AG04449 (cell line): Measurements from ENCODE around the gene RAB40B.

ENCODE experiments used
- CTCF ChIA-PET: fragments of 350-600 bp; formaldehyde crosslinking; extraction: SDS; loops from one replicate; lab custom pipeline; 2021; ENCODE audit warnings: antibody characterized with exemption; lab: Yijun Ruan, JAX
- POLR2A ChIA-PET: fragments of 400-600, 350-600 bp; formaldehyde crosslinking; extraction: SDS; loops from one replicate; lab custom pipeline; 2020; ENCODE audit warnings: antibody characterized with exemption, inconsistent platforms; lab: Yijun Ruan, JAX
- DNase-seq: peaks from one replicate; pipeline ENCODE4 v3.0.0-alpha.2; 2010; ENCODE audit warnings: low read depth, low spot score
- H3K4me3 ChIP-seq: 2 replicates; pipeline ENCODE4 v1.5.1; 2011; ENCODE audit warnings: low read depth, mild to moderate bottlenecking, control low read depth, low read length
- TF ChIP-seq, protein P1 (sequence below): IDR thresholded peaks from one replicate; pipeline ENCODE4 v1.5.1; 2011; ENCODE audit warnings: mild to moderate bottlenecking, moderate library complexity, low read length, control low read depth, inconsistent platforms; ENCODE audit not compliant: insufficient read depth; ENCODE audit errors: missing control alignments

Gene RAB40B

DNA sequence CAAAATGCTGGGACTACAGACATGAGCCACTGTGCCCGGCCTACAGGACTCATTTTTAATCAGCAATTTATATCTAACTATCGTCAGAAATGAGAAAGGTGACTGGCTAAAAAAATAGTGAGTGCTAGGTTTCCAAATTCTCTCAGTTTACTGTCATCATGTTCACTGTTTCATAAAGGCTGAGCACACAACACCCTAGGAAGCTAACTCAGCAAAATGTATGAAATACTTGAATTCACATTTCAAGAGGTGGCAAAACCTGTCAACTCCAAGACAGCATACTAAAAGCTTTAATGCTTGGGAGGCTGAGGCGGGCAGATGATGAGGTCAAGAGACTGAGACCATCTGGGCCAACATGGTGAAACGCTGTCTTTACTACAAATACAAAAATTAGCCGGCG is 67.0 kb downstream of the RAB40B start:
- CTCF ChIA-PET = no interaction called here
- H3K4me3 ChIP-seq = no peak overlapping the region
- POLR2A ChIA-PET = no interaction called here
- TF ChIP-seq, protein P1, sequence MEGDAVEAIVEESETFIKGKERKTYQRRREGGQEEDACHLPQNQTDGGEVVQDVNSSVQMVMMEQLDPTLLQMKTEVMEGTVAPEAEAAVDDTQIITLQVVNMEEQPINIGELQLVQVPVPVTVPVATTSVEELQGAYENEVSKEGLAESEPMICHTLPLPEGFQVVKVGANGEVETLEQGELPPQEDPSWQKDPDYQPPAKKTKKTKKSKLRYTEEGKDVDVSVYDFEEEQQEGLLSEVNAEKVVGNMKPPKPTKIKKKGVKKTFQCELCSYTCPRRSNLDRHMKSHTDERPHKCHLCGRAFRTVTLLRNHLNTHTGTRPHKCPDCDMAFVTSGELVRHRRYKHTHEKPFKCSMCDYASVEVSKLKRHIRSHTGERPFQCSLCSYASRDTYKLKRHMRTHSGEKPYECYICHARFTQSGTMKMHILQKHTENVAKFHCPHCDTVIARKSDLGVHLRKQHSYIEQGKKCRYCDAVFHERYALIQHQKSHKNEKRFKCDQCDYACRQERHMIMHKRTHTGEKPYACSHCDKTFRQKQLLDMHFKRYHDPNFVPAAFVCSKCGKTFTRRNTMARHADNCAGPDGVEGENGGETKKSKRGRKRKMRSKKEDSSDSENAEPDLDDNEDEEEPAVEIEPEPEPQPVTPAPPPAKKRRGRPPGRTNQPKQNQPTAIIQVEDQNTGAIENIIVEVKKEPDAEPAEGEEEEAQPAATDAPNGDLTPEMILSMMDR = no peak
- DNase-seq = no peak

DNA sequence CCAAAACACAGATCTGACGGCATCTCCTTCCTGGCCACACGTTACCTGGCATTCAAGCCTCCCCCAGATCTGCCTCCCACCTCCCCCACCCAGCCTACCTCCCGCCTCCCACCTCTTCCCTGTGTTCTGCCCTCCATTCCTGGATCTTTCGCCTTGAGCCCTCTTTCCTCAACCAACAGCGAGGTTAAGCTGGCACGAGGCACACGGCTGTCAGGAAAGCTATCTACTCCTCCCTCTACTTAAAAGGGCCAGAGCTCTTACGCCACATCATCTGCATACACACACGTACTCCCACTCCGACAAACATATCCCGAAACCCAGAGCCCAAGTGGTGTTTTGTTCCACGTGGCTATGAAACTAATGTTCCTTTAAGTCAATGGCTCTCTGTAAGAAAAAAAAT is 68.3 kb downstream of the RAB40B start:
- CTCF ChIA-PET = no interaction called here
- TF ChIP-seq, protein P1 = no peak
- H3K4me3 ChIP-seq = no peak overlapping the region
- POLR2A ChIA-PET = no interaction called here
- no peak for DNase-seq

DNA sequence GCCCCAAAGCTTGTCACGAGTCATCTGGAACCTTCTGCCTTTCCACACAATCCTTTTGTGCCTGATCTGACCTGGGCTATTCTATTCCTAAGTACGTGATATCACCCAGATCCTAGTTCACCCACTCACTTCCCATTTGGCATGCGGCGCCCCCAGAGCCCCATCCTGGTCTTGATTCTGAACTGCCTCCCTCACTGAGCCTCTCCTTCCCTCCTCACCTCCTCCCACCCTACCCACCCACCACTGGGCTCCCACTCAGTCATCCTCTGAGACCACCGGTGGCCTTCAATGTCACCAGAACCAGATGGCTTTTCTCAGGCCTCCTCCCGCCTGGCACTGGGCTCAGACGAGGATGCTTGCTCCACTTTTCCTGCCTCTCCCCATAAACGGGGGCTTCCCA is 68.8 kb downstream of the RAB40B start:
- no peak for DNase-seq
- POLR2A ChIA-PET = no interaction called here
- TF ChIP-seq, protein P1 = no peak
- H3K4me3 ChIP-seq = no peak overlapping the region
- CTCF ChIA-PET = interaction anchor here (1.4 kb wide), 1 partner anchor 18 kb away, joined by 4 read pairs; no protein-coding TSS in a partner anchor

DNA sequence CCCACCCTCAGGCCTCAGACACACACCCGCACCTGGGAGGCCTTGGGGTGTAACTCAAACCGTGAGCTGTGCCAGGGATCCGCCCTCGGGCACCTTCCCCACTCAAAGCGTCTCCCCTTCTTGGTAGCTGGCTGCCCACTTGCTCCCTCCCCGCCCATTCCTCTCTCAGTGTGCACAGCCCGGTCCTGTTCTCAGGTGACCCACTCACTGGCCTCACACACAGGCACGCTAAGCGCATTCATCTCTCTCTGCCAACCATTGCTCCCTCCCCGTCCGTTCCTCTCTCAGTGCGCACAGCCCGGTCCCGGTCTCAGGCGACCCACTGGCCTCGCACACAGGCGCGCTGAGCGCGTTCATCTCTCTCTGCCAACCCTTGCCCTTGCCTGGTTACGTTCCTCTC is 71.1 kb downstream of the RAB40B start:
- CTCF ChIA-PET = no interaction called here
- TF ChIP-seq, protein P1 = no peak
- POLR2A ChIA-PET = no interaction called here
- DNase-seq = no peak
- H3K4me3 ChIP-seq = no peak overlapping the region

DNA sequence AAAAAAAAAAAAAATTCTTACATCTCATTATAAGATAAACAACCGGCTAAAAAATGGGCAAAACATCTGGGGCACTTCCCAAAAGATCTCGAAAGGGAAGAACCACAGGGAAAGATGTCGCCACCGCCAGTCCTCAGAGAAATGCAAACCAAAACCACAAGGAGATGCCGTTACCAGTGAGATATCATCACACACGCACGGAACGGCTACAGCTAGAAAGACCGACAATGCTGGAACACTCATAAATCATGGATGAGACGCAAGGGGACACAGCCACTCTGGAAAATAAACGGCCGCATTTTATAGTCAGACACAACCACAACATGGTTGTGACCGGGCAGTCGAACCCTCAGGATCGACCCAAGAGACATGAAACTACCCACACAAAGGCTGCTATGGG is 74.8 kb downstream of the RAB40B start:
- TF ChIP-seq, protein P1 = no peak
- CTCF ChIA-PET = no interaction called here
- no peak for DNase-seq
- H3K4me3 ChIP-seq = no peak overlapping the region
- POLR2A ChIA-PET = no interaction called here

DNA sequence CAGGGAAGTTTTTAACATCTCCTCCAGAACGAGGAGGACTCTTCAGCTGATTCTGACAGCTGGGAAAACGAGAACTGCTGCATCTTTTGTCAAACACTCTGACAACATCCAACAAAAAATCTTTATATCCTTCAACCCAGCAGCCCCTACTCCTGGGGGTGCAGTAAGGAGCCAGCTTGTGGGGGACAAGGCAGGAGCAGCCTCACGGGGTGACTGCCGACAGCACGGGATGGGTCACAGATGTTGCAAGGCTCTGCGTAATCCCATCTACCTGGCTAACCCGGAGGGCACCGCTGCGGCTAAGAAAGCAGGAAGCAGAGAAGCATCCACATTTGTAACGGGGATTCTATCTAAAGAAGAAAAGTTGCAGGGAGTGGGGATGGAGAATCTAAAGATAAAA is 78.9 kb downstream of the RAB40B start:
- no peak for DNase-seq
- TF ChIP-seq, protein P1 = no peak
- ChIA-PET POLR2A (no interaction called here), CTCF (no interaction called here)
- H3K4me3 ChIP-seq = no peak overlapping the region
